ENCODE measurements around the gene NOTCH4.
"Not testable (repeated sequence)": the region's sequence is repeated elsewhere in the genome, so short reads cannot be mapped to it uniquely, and the experiment has no call there.

GRCh38 chr6:32268459-32268858 lies 44.6 kb upstream of the NOTCH4 start:
- TF ChIP-seq EZH2 (IDR thresholded peaks at IDR 0.05; ENCODE audit: low read length, missing control alignments); CTCF (conservative IDR thresholded peaks at IDR 0.05 in 1 of 2, IDR thresholded peaks at IDR 0.05 in 1 of 2; ENCODE audit: low read depth in 1 of 2, low read length in 2 of 2): not testable (repeated sequence)
